GM19240 (cell line): Measurements from ENCODE around the gene RAD51B.
"Not testable (repeated sequence)": the region's sequence is repeated elsewhere in the genome, so short reads cannot be mapped to it uniquely, and the experiment has no call there.

Experiments used
- DNase-seq: peaks from one replicate; pipeline ENCODE4 v3.0.0; 2011; ENCODE audit warnings: low spot score; ENCODE audit not compliant: insufficient read length

RAD51B gene

GRCh38 chr14:68759937-68760336 lies 940.4 kb downstream of the RAD51B start:
- DNase-seq = no peak

- DNase-seq = no peak
These were observed 941.2 kb downstream of the RAD51B start for GRCh38 chr14:68760761-68761160.

GRCh38 chr14:68761391-68761790 lies 941.8 kb downstream of the RAD51B start:
- no peak for DNase-seq

DNA sequence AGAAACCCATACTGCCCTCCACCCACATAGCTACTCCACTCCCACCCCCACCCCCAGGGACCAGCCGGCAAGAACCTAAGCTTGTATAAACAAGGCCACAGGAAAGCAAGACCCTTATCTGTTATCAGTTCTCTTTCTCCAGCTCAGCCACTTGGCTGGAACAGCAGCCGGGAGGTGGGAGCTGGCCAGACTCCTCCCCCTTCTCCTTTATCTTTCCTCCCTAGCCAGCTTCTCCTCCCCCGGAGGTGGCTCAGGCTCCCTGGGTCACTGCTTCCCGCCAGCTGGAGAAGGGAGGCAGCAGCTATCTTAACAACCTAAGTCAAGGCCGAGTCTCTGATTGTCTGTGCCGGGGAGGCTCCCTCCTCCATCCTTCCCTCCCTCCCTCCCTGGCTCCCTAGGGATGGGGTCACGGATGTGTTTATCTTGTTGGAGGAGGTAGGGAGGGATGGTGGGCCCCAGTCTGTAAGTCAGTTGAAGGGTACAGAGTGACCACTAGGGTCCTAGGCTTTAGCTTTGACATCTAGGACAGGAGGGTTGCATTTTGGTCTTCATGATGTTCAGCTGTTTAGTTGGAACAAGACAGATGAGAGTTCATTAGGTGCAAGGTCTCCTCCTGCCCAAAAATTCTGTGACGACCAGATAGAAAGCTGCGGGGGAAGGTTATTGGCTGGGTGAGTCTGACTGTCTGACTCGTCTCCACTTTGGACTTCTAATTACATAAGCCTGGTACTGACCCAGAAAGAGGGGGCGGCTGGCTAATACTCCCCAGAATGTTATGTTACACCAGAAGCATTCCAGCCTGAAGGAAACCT lies 943.6 kb downstream of the RAD51B start:
- DNase-seq = no peak

DNA sequence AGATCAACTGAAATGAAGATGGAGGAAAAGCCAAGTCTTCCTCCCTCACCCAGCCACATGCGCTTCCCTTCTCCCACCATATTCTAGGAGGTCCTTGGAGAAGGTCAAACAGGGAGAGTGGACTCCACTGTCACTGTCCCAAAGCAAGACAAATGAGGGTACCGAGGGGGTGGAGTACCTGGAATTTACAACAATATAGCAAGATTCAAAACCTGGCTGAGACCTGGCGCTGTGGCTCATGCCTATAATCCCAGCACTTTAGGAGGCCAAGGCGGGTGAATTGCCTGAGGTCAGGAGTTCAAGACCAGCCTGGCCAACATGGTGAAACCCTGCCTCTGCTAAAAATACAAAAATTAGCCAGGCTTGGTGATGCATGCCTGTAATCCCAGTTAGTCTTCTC lies 944.3 kb downstream of the RAD51B start:
- DNase-seq = not testable (repeated sequence)

DNA sequence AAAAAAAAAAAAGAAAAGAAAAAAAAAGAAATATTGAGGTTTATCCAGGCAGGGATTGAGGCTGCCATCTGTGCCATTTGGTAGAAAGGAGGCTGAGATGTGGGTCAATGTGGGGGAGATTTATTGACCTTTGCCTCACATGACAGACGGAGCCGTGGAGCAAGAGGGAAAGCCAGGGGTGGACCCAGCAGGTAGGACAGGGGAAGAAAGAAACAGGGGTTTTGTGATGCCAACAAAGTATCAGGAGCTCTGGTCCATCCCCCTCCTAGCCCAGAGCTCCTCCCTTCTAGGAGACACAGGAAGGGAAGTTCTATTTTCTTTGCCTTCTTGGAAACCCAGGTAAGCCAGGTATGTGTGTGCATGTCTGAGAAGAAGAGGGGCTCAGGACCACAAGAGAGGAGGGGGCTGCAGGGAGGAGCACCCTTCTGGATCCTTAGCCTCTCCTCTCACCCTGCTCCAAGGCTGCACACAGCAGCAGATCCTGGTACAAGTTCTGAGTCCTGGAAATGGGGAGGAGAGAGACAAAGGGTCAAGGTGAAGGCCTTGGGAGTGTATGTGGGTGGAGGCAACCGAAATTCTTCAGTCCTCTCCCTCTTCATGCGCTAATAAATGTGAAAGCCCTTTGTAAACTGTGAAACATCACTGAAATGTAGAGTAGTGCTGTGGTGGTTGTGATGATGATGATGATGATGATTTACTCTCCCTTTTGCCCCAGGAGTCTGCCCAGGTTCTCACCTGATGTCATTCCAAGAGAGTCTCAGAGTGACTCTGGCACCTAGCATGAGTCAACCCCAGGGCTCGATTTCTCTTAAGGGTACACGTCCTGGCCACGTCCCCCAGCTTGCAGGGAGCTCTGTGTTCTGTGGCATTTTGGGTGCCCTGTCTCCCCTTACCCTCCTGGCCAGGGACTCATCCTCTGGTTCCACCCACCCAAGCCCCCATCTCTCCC lies 947.0 kb downstream of the RAD51B start:
- DNase-seq = no peak

GRCh38 chr14:68767248-68767645 lies 947.7 kb downstream of the RAD51B start:
- DNase-seq = no peak

DNA sequence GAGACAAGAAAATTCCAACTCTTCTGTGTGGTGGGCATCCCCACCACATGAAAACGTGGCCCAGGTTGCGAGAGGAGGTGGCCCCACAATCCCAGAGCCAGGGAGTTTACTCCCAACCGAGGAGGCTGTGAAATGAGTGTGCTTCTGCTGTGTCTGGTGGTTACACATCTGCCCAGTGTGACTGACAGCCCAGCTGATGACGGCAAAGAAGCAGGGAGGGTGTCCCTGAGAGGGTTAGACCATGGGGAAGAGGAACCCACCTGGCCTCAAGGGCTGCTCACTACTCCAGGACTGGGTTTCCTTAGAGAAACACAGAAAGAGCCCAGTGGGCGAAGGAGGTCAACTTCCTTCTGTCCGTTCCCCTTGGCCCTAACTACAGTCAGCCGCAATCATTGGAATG lies 948.7 kb downstream of the RAD51B start:
- no peak for DNase-seq

- no peak for DNase-seq
These were observed 950.5 kb downstream of the RAD51B start for GRCh38 chr14:68770051-68770450.

DNA sequence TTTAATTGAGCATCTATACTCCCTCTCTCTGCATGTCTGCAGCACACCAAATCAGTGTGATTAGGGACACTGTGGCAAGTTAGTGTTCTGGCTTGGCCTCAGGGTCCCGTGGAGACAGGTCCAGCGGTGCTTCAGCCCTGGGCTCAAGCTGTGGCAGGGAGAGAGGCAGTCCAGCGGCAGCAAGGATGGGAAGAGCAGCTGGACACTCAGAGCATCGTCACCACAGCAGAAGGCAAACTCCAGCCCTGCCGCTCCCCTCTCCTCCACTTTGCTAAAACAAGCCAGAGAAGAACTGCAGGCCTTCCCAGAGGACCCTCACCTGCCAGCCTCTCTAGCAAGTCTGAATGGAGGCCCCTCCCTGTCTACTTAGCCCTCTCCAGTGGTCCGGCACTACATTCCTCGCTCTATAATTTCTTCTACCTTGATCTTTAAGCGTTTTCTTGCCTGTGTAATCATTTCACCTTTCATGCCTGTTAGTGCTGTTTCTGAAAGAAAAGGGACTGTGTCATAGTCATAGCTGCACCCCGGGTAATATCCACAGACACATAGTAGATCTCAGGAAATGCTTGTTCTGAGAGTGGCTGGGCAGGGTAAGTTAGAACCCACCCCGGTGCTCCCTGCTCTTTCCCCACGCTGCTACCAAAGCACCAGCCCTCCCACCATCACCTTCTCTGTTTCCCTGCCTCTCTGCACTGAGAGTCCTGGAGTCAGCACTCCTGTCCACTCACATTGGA lies 951.1 kb downstream of the RAD51B start:
- no peak for DNase-seq

DNA sequence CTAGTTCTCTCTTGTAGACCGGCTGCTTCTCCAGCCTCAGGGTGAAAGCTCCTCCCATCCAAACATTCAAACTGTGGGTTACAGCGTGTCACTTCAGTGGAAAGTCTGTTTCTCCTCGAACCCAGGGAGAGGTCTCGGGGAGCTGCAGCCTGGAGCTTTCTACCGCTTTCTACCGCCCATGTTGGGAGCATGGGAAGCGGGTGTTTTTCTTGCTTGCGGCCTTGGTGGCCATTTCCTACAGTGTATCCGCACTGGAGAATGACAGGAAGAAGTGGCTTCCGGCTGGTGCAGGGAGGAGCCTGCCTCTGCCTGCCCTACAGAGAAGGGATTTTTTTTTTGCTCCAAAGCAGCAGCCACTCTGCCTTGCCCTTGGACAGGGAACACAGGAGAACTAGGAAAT lies 952.1 kb downstream of the RAD51B start:
- DNase-seq = no peak

DNA sequence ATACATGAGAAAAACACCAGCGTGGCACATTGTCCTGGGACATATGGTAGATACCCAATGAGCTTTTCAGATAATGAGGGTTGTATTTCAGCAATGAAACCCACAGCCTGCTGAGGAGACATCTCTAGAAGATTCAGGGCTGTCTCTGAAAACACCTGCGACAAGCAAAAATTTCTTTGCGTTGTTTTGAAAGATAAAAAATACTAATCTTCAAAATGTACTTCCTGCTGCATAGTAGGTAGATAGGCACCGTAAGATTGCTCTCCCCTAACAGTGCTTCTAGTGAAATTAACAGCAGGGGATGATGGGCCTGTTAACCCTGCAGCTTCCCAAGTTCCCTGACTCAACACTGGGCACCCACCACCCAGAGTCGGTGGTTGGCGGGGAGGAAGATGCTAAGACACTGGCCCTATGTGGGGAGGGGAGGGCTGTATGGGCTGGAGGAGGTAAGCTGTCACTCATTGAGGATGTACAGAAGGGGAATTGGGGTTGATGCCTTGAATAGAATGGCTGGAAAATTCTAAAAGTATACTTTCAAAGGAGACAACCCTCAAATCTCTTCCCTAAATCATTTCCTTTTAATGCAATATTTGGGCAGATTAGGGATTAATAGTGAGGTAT lies 953.3 kb downstream of the RAD51B start:
- no peak for DNase-seq

- no peak for DNase-seq
These were observed 955.4 kb downstream of the RAD51B start for GRCh38 chr14:68774771-68775613.

DNA sequence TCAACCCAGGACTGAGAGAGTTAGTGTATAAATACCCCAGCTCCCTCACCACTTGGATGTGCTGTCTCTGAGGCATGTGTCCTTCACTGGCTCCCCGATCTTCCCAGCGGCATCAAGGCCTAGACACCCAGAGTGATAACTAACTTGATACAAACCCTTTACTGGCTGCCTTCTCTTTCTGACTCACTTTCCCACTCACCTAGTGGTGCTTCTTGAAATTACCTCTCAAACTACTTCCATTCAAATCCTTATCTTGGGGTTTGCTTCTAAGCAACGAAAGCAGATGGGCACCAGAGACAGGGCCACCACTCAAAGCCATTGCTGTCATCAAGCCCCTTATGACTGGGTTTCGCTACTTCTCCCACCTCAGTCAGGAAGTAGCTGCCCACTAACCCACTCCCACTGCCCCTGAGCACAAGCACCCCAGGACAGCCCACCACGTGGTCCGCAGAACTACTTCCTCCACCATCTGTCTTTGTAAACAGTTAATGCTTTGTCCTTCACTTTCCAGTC lies 956.1 kb downstream of the RAD51B start:
- no peak for DNase-seq

GRCh38 chr14:68777644-68778043 lies 958.1 kb downstream of the RAD51B start:
- DNase-seq = no peak
